Measurements from ENCODE around the gene ULK3.

ULK3 gene

GRCh38 chr15:74804935-74805334 is 38.0 kb downstream of the ULK3 start:
- H3K27me3 ChIP-seq (ENCODE audit: insufficient read depth, low read length), result no peaks in the 10 kb centered on the region
- peaks cover 35% of the 10 kb centered on the region for H3K36me3 ChIP-seq (ENCODE audit: insufficient read depth, low read length)
- no peak overlapping the region for H2AFZ ChIP-seq (ENCODE audit: low read depth, low read length)
- H3K4me3 ChIP-seq (ENCODE audit: low read length), result no peak overlapping the region
- H3K9me3 ChIP-seq (ENCODE audit: low read length), result no peaks in the 10 kb centered on the region
- H3K4me1 ChIP-seq (ENCODE audit: insufficient read depth, low read length), result no peaks in the 10 kb centered on the region

DNA sequence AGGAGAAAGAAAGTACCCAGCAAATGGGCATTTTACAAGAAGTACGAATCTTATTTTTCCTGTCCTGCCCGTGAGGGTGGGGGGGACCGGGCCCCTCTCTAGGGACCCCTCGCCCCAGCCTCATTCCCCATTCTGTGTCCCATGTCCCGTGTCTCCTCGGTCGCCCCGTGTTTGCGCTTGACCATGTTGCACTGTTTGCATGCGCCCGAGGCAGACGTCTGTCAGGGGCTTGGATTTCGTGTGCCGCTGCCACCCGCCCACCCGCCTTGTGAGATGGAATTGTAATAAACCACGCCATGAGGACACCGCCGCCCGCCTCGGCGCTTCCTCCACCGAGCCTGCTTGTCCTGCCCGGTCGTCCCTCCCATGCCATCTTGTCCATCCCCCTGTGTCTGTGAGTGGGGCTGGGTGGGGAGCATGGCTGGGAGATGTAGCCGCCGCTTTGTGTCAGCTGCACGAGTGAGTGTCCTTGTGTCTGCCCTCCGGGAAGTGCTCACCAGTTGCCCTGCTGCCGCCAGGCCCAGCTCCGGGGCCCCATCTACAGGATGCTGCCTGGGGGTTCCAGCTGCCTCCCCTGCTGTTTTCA is 40.0 kb downstream of the ULK3 start:
- Histone ChIP-seq H3K4me1 (ENCODE audit: insufficient read depth, low read length) (no peaks in the 10 kb centered on the region), H3K9me3 (ENCODE audit: low read length) (no peaks in the 10 kb centered on the region), H3K36me3 (ENCODE audit: insufficient read depth, low read length) (peaks cover 49% of the 10 kb centered on the region), H3K4me3 (ENCODE audit: low read length) (no peak overlapping the region), H3K27me3 (ENCODE audit: insufficient read depth, low read length) (no peaks in the 10 kb centered on the region), H2AFZ (ENCODE audit: low read depth, low read length) (no peak overlapping the region)

DNA sequence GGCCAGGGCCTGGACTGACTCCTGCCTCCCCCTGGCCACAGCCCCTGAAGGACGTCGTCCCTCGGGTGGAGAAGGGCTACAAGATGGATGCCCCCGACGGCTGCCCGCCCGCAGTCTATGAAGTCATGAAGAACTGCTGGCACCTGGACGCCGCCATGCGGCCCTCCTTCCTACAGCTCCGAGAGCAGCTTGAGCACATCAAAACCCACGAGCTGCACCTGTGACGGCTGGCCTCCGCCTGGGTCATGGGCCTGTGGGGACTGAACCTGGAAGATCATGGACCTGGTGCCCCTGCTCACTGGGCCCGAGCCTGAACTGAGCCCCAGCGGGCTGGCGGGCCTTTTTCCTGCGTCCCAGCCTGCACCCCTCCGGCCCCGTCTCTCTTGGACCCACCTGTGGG is 40.7 kb downstream of the ULK3 start:
- Histone ChIP-seq H3K4me3 (ENCODE audit: low read length) (no peak overlapping the region), H3K36me3 (ENCODE audit: insufficient read depth, low read length) (peaks cover 49% of the 10 kb centered on the region)

DNA sequence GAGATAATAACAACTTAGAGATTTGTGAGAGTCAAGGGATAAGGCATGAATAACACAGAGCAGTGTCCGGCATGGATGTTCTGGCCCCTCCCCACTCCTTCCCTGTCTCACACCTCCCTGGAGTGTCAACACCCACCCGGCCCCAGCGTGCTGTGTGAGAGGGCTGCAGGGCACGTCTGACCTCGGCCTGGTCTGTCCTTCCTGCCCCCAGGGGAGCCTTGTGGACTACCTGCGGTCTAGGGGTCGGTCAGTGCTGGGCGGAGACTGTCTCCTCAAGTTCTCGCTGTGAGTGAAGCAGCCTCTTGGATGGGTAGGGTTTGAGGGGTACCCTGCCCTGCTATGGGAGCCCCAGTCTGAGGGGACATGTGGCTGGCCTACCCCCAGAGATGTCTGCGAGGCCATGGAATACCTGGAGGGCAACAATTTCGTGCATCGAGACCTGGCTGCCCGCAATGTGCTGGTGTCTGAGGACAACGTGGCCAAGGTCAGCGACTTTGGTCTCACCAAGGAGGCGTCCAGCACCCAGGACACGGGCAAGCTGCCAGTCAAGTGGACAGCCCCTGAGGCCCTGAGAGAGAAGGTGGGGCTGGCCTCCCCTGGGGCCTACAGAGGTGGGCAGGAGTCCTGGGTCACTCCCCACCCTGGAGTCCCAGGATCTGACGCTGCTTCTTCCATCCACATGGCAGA is 41.5 kb downstream of the ULK3 start:
- no peaks in the 10 kb centered on the region for H3K4me1 ChIP-seq (ENCODE audit: insufficient read depth, low read length)
- H2AFZ ChIP-seq (ENCODE audit: low read depth, low read length), result no peak overlapping the region
- H3K4me3 ChIP-seq (ENCODE audit: low read length), result no peak overlapping the region
- H3K36me3 ChIP-seq (ENCODE audit: insufficient read depth, low read length), result peaks cover 49% of the 10 kb centered on the region
- no peaks in the 10 kb centered on the region for H3K27me3 ChIP-seq (ENCODE audit: insufficient read depth, low read length)
- no peaks in the 10 kb centered on the region for H3K9me3 ChIP-seq (ENCODE audit: low read length)

More for the DNA sequence above, 40.7 kb downstream of the ULK3 start:
- no peak overlapping the region for H2AFZ ChIP-seq (ENCODE audit: low read depth, low read length)
- no peaks in the 10 kb centered on the region for H3K9me3 ChIP-seq (ENCODE audit: low read length)
- H3K4me1 ChIP-seq (ENCODE audit: insufficient read depth, low read length), result no peaks in the 10 kb centered on the region
- no peaks in the 10 kb centered on the region for H3K27me3 ChIP-seq (ENCODE audit: insufficient read depth, low read length)

DNA sequence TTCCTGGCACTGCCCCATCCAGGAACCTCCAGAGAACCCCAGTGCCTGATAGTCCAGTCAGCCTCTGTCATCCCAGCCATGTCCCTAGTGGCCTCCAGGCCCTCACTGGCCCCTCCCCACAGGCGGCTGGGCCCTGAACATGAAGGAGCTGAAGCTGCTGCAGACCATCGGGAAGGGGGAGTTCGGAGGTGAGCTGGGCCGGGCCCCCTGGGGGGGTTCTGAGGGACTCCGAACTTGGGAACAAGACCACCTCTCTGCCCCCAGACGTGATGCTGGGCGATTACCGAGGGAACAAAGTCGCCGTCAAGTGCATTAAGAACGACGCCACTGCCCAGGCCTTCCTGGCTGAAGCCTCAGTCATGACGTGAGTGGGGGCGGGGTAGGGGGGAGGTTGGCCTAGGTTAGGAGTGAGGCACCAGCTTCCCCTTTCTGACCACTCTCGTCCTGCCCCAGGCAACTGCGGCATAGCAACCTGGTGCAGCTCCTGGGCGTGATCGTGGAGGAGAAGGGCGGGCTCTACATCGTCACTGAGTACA is 42.3 kb downstream of the ULK3 start:
- Histone ChIP-seq H3K27me3 (ENCODE audit: insufficient read depth, low read length) (no peaks in the 10 kb centered on the region), H3K4me1 (ENCODE audit: insufficient read depth, low read length) (no peaks in the 10 kb centered on the region), H3K9me3 (ENCODE audit: low read length) (no peaks in the 10 kb centered on the region), H3K4me3 (ENCODE audit: low read length) (no peak overlapping the region), H2AFZ (ENCODE audit: low read depth, low read length) (no peak overlapping the region), H3K36me3 (ENCODE audit: insufficient read depth, low read length) (peaks cover 49% of the 10 kb centered on the region)

- Histone ChIP-seq H3K27me3 (ENCODE audit: insufficient read depth, low read length) (no peaks in the 10 kb centered on the region), H3K36me3 (ENCODE audit: insufficient read depth, low read length) (peaks cover 49% of the 10 kb centered on the region), H2AFZ (ENCODE audit: low read depth, low read length) (no peak overlapping the region), H3K9me3 (ENCODE audit: low read length) (no peaks in the 10 kb centered on the region), H3K4me3 (ENCODE audit: low read length) (no peak overlapping the region), H3K4me1 (ENCODE audit: insufficient read depth, low read length) (no peaks in the 10 kb centered on the region)
Observed at GRCh38 chr15:74799856-74800558, 42.9 kb downstream of the ULK3 start.

- peaks cover 48% of the 10 kb centered on the region for H3K36me3 ChIP-seq (ENCODE audit: insufficient read depth, low read length)
Observed at GRCh38 chr15:74799255-74799855, 43.6 kb downstream of the ULK3 start.

DNA sequence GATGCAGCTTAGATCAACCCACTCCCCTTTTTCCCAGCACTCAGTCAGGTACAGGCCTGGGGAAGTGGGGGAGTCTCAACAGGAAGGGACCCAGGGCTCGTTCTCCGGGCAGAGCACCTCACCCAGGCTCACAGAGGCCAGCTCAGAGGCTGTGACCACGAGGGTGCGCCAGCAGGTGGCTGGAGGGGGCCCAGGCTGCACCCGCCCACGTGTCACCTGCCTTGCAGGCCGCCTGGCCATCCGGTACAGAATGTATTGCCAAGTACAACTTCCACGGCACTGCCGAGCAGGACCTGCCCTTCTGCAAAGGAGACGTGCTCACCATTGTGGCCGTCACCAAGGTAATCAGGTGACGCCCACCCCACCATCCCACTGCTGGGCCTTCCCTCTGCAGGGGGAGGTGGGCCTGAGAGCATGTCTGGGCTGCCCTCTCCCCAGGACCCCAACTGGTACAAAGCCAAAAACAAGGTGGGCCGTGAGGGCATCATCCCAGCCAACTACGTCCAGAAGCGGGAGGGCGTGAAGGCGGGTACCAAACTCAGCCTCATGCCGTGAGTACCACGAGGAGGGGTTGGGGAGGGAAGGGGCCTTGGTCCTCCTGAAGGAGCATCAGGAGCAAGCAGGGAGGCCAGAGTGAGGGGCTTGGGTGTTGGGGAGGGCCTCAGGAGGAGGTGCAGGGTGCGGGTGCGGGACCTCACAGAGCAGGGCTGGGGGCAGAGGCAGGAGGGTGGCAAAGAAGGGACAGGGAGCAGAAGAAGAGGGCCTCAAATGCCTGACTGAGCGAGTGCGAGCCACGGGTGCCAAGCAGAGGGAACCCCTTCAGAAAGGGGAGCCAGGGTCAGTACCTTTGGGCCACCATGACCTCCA is 44.3 kb downstream of the ULK3 start:
- H3K27me3 ChIP-seq (ENCODE audit: insufficient read depth, low read length), result no peaks in the 10 kb centered on the region
- peaks cover 41% of the 10 kb centered on the region for H3K36me3 ChIP-seq (ENCODE audit: insufficient read depth, low read length)
- H2AFZ ChIP-seq (ENCODE audit: low read depth, low read length), result no peak overlapping the region
- H3K4me1 ChIP-seq (ENCODE audit: insufficient read depth, low read length), result no peaks in the 10 kb centered on the region
- no peak overlapping the region for H3K4me3 ChIP-seq (ENCODE audit: low read length)
- no peaks in the 10 kb centered on the region for H3K9me3 ChIP-seq (ENCODE audit: low read length)

More at GRCh38 chr15:74799255-74799855, 43.6 kb downstream of the ULK3 start:
- Histone ChIP-seq H3K9me3 (ENCODE audit: low read length) (no peaks in the 10 kb centered on the region), H2AFZ (ENCODE audit: low read depth, low read length) (no peak overlapping the region), H3K4me3 (ENCODE audit: low read length) (no peak overlapping the region), H3K4me1 (ENCODE audit: insufficient read depth, low read length) (no peaks in the 10 kb centered on the region), H3K27me3 (ENCODE audit: insufficient read depth, low read length) (no peaks in the 10 kb centered on the region)

- H3K9me3 ChIP-seq (ENCODE audit: low read length), result no peaks in the 10 kb centered on the region
- H3K27me3 ChIP-seq (ENCODE audit: insufficient read depth, low read length), result no peaks in the 10 kb centered on the region
- H3K36me3 ChIP-seq (ENCODE audit: insufficient read depth, low read length), result peaks cover 20% of the 10 kb centered on the region
- H2AFZ ChIP-seq (ENCODE audit: low read depth, low read length), result no peak overlapping the region
- H3K4me3 ChIP-seq (ENCODE audit: low read length), result no peak overlapping the region
- peaks cover 14% of the 10 kb centered on the region for H3K4me1 ChIP-seq (ENCODE audit: insufficient read depth, low read length)
Observed at GRCh38 chr15:74795966-74796625, 46.9 kb downstream of the ULK3 start.

DNA sequence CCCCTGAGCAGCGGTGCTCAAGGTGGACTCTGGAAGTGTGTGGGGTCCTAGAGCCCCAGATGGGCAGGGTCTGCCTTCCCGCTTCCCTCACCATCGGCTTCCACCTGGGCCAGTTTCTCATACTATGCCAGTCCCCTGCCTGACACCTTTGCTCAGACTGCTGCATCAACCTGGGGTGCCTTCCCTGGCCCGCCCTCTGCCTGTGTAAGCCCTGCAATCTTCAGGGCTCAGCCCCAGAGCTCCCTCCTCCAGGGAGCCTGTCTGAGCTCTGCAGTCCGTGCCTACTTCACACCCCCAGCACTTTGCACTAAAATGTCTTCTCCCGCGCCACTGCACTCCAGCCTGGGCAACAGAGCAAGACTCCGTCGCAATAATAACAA is 48.0 kb downstream of the ULK3 start:
- Histone ChIP-seq H3K4me3 (ENCODE audit: low read length) (no peak overlapping the region), H3K36me3 (ENCODE audit: insufficient read depth, low read length) (peaks cover 14% of the 10 kb centered on the region), H2AFZ (ENCODE audit: low read depth, low read length) (no peak overlapping the region), H3K4me1 (ENCODE audit: insufficient read depth, low read length) (peaks cover 17% of the 10 kb centered on the region), H3K9me3 (ENCODE audit: low read length) (no peaks in the 10 kb centered on the region), H3K27me3 (ENCODE audit: insufficient read depth, low read length) (no peaks in the 10 kb centered on the region)

DNA sequence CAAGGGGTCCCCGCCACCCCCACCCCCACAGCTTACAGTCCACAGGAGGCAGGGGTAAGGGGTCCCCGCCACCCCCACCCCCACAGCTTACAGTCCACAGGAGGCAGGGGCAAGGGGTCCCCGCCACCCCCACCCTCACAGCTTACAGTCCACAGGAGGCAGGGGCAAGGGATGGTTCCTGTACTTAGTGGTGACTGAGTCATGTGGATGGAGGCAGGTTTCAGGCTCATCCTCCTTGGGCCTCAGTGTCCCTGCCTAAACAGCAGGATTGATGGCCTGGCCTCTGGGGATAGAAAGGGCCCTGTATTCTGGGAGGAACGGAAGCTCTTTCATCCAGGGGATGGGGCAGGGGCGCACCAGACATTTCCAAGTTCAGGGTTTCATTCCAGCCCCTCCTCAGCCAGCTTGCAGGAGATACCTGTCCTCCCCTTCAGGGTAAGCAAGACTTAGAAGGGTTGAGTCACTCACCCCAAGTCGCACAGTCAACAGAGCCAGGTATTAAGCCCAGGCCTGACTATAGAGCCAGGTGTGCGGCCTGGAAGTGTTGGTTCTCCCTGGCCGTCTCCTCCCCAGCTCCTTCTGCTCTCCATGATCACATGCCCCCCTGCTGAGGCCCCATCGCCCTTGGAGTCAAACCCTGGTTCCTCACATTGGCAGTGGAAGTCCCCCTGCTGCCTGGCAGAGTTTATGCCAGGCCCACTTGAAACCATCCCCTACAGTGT is 48.5 kb downstream of the ULK3 start:
- H2AFZ ChIP-seq (ENCODE audit: low read depth, low read length), result no peak overlapping the region
- H3K4me3 ChIP-seq (ENCODE audit: low read length), result no peak overlapping the region
- peaks cover 9% of the 10 kb centered on the region for H3K36me3 ChIP-seq (ENCODE audit: insufficient read depth, low read length)
- no peaks in the 10 kb centered on the region for H3K27me3 ChIP-seq (ENCODE audit: insufficient read depth, low read length)
- H3K4me1 ChIP-seq (ENCODE audit: insufficient read depth, low read length), result peaks cover 21% of the 10 kb centered on the region
- H3K9me3 ChIP-seq (ENCODE audit: low read length), result no peaks in the 10 kb centered on the region
